Measurements from ENCODE around the gene CLEC20A. TPM values are rescaled to one million over a fixed set of nuclear protein-coding genes. Genes with fewer than 3 reads are reported as not detected.

Gene CLEC20A
- total RNA-seq, 1 experiment from 2014 or later: not detected

DNA sequence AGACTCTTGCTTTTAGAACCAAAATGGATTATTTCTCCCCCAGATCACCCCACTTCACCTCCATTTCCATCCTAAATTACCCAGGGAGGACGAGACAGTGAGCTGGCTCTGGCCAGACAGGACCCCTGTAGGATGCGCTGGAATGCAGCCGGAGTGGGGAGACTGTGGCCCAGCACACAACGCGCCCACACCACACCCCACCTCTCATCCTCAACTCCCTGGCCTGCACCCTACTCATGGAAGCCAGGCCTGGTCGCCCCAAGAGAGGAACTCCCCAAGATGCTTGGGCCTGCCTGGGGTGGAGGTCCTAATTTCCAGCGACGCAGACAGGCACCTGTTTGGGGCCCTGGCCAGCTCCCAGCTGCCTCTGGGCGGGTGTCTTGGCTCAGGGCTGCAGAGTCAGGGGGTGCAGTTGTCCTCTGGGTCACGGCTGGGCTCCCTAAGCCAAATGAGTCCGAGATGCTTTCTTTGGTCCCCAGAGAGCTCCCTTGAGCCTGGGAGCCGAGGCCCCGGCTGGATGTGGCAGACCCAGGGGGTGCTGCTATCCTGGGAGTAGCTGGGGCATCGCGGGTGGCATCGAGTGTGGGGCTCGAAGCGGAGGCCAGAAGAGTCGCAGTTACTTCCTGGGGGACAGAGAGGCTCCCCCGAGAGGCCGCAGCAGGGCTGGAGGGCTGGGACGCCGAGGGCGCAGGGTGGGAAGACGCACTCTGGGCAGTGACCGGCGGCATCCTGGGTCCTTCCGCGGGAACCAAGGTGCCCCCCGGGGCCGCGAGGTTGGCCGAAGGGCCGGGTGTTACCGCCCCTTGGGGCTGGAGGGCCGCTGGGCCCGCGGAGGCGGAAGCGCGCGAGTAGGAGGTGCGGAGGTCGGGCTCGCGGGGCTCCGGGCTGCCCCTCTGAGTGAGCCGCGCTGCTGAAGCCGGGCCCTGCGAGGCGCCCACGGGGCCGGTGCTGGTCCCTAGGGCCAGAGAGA, 10.4 kb downstream of the CLEC20A start:
- H3K4me1 ChIP-seq (ENCODE audit: low read length): peaks cover 9% of the 10 kb centered on the region
- no peaks in the 10 kb centered on the region for H3K36me3 ChIP-seq (ENCODE audit: insufficient read depth, low read length)
- H3K4me3 ChIP-seq (ENCODE audit: low read length): peak overlapping the region; percentile 33; the same call in 1 of the 2 replicates
- H3K79me2 ChIP-seq (ENCODE audit: low read length): no peaks in the 10 kb centered on the region
- no peaks in the 10 kb centered on the region for H3K9me3 ChIP-seq (ENCODE audit: low read length)
- no peaks in the 10 kb centered on the region for H3K9me2 ChIP-seq (replicated peaks; ENCODE audit: insufficient read depth, low read length)
- DNase-seq: no peak
- H3K27ac ChIP-seq (ENCODE audit: low read length): no peak overlapping the region
- no peaks in the 10 kb centered on the region for H3K27me3 ChIP-seq (ENCODE audit: low read length)
- H4K20me1 ChIP-seq (ENCODE audit: insufficient read depth, low read depth, low read length): no peaks in the 10 kb centered on the region
- peak overlapping the region; percentile 42 for H3K4me2 ChIP-seq (ENCODE audit: low read depth, low read length, poor library complexity, severe bottlenecking)
- peak overlapping the region; percentile 51 for H3K9ac ChIP-seq (ENCODE audit: low read length)
- peak overlapping the region; percentile 44; the same call in 1 of the 2 replicates for H2AFZ ChIP-seq (ENCODE audit: low read length)

DNA sequence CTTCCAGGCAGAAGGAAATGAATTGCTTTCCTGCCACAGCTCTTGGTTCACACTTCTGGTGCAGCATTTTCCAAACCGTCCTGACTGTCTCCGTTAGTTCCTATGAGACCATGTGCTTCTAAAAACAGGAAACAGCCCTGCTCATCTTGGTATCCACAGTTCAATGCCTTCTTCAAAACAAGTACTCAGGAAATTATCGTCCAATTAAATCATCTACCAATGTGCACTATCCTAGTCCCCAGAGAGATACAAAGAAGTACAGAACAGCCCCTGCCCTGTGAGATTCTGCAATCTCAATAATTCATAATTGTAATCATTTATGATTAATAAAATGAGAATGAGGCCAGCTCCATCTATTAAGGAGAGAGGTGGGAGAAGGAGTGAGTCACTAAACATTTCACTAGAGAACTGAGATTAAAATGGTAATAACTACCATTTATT, 11.2 kb downstream of the CLEC20A start:
- Histone ChIP-seq H3K4me3 (ENCODE audit: low read length) (no peak overlapping the region), H2AFZ (ENCODE audit: low read length) (no peak overlapping the region), H3K27ac (ENCODE audit: low read length) (no peak overlapping the region), H4K20me1 (ENCODE audit: insufficient read depth, low read depth, low read length) (no peaks in the 10 kb centered on the region), H3K9me3 (ENCODE audit: low read length) (no peaks in the 10 kb centered on the region), H3K9ac (ENCODE audit: low read length) (no peak overlapping the region), H3K4me1 (ENCODE audit: low read length) (peaks cover 9% of the 10 kb centered on the region), H3K79me2 (ENCODE audit: low read length) (no peaks in the 10 kb centered on the region), H3K27me3 (ENCODE audit: low read length) (no peaks in the 10 kb centered on the region), H3K36me3 (ENCODE audit: insufficient read depth, low read length) (no peaks in the 10 kb centered on the region), H3K4me2 (ENCODE audit: low read depth, low read length, poor library complexity, severe bottlenecking) (no peak overlapping the region), H3K9me2 (replicated peaks; ENCODE audit: insufficient read depth, low read length) (no peaks in the 10 kb centered on the region)
- DNase-seq: no peak

DNA sequence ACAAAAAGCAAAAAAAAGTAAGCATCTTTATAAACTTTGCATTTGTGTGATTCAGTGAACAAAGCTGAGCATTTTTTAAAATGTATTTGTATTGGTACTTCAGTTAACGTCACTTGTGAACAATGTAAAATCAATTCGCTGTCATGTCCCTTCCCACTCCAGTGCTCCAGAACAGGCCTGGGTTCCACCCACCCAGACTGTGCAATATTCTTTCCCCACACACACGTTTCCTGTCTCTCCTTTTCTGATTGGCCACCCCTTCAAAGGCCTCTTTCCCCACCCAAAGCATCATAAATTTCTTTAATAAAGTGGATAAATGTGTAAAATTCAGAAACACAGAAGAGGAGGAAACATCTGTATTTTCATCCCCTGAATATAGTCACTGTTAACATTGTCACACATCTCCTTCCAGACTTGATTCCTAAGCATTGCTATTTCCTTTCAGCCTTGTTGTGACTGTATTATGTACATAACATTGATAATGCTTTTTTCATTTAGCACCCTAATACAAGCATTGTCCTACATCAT, 12.0 kb downstream of the CLEC20A start:
- no peak overlapping the region for H3K9ac ChIP-seq (ENCODE audit: low read length)
- H3K4me3 ChIP-seq (ENCODE audit: low read length): no peak overlapping the region
- H3K79me2 ChIP-seq (ENCODE audit: low read length): no peaks in the 10 kb centered on the region
- H4K20me1 ChIP-seq (ENCODE audit: insufficient read depth, low read depth, low read length): no peaks in the 10 kb centered on the region
- H3K9me2 ChIP-seq (replicated peaks; ENCODE audit: insufficient read depth, low read length): no peaks in the 10 kb centered on the region
- H3K36me3 ChIP-seq (ENCODE audit: insufficient read depth, low read length): no peaks in the 10 kb centered on the region
- H2AFZ ChIP-seq (ENCODE audit: low read length): no peak overlapping the region
- no peaks in the 10 kb centered on the region for H3K27me3 ChIP-seq (ENCODE audit: low read length)
- H3K9me3 ChIP-seq (ENCODE audit: low read length): no peaks in the 10 kb centered on the region
- H3K4me1 ChIP-seq (ENCODE audit: low read length): peaks cover 9% of the 10 kb centered on the region
- no peak for DNase-seq
- H3K27ac ChIP-seq (ENCODE audit: low read length): no peak overlapping the region
- no peak overlapping the region for H3K4me2 ChIP-seq (ENCODE audit: low read depth, low read length, poor library complexity, severe bottlenecking)

DNA sequence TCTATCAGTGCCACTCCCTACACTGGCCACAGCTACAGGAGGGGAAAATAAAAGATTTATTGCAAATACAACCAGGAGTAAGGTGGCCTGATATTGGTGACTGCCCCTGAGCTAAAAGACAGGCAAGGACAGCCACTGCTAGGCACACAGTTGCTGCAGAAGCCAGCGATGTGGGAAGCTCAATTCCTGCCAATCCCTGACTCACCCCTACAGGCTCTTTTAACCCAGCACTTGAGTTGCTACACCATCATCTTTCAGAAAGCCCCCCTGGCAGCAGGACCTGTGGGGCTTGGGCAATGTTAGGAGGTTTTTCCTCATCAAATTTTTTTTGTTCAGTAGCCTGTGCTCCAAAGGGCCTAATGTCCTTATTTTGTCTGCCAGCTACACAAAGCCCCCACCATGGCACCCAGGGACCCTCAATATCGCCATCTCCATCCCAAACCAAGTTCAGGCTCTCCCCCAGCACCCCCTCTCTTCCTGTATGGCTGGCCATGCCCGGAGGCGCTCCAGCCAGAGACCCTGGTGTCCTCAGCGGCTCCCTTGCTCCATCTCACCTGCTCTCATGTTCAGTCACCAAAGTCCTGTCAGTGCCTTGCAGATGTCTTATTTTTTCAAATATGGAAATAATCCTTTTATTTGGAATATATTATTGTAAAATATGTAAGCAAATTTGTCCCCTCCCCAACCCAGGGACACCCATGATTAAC, 13.4 kb downstream of the CLEC20A start:
- Histone ChIP-seq H2AFZ (ENCODE audit: low read length) (no peak overlapping the region), H3K4me3 (ENCODE audit: low read length) (no peak overlapping the region), H4K20me1 (ENCODE audit: insufficient read depth, low read depth, low read length) (no peaks in the 10 kb centered on the region), H3K27me3 (ENCODE audit: low read length) (no peaks in the 10 kb centered on the region), H3K4me2 (ENCODE audit: low read depth, low read length, poor library complexity, severe bottlenecking) (no peak overlapping the region), H3K79me2 (ENCODE audit: low read length) (no peaks in the 10 kb centered on the region), H3K9me3 (ENCODE audit: low read length) (no peaks in the 10 kb centered on the region), H3K9me2 (replicated peaks; ENCODE audit: insufficient read depth, low read length) (no peaks in the 10 kb centered on the region), H3K36me3 (ENCODE audit: insufficient read depth, low read length) (no peaks in the 10 kb centered on the region), H3K4me1 (ENCODE audit: low read length) (peaks cover 9% of the 10 kb centered on the region), H3K9ac (ENCODE audit: low read length) (no peak overlapping the region), H3K27ac (ENCODE audit: low read length) (no peak overlapping the region)
- no peak for DNase-seq

DNA sequence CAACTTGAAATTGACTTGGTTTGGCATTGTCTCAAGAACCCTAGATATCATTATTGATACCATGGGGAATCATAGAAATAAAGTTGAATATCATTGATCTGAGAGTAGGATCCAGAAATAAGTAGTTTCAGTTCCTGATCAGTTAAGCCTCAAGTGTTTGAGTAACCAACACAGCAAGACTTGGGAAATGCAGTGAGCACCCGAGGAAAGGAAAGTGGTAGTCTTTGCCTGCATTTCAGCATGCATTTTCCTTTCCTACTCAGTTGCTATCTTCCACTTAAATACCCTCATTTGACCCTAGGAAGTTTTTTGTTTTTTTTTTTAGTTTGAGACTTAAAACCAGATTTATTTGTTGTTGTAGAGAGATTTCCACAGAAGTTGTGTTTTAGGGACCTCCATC, 18.9 kb downstream of the CLEC20A start:
- no peaks in the 10 kb centered on the region for H3K9me2 ChIP-seq (replicated peaks; ENCODE audit: insufficient read depth, low read length)
- H3K9me3 ChIP-seq (ENCODE audit: low read length): no peaks in the 10 kb centered on the region
- H3K36me3 ChIP-seq (ENCODE audit: insufficient read depth, low read length): no peaks in the 10 kb centered on the region
- no peak overlapping the region for H3K4me3 ChIP-seq (ENCODE audit: low read length)
- peaks cover under 1% of the 10 kb centered on the region; the same call in 1 of the 2 replicates for H3K4me1 ChIP-seq (ENCODE audit: low read length)
- no peaks in the 10 kb centered on the region for H3K79me2 ChIP-seq (ENCODE audit: low read length)
- H3K9ac ChIP-seq (ENCODE audit: low read length): no peak overlapping the region
- H3K4me2 ChIP-seq (ENCODE audit: low read depth, low read length, poor library complexity, severe bottlenecking): no peak overlapping the region
- H3K27me3 ChIP-seq (ENCODE audit: low read length): no peaks in the 10 kb centered on the region
- no peak overlapping the region for H3K27ac ChIP-seq (ENCODE audit: low read length)
- no peak for DNase-seq
- H4K20me1 ChIP-seq (ENCODE audit: insufficient read depth, low read depth, low read length): no peaks in the 10 kb centered on the region
- no peak overlapping the region for H2AFZ ChIP-seq (ENCODE audit: low read length)

DNA sequence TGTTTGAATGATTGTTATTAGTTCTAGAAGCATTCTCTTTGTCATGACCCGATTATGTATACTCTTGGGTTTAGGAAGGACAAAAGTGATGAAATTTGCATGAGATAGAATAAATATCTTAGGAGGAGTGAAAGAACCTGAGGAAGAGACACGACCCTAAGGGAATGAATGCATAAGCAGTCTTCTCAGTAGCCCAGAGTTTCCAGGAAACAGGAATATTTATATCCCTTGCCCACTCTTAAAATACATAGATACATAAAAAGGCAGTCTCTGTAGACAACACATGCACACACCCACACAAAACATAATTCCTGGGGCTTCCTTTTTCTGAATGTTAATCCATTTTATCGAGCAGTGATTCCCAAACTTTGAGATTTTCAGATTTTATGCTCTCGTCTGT, 19.4 kb downstream of the CLEC20A start:
- H2AFZ ChIP-seq (ENCODE audit: low read length): no peak overlapping the region
- no peaks in the 10 kb centered on the region for H3K36me3 ChIP-seq (ENCODE audit: insufficient read depth, low read length)
- no peaks in the 10 kb centered on the region for H4K20me1 ChIP-seq (ENCODE audit: insufficient read depth, low read depth, low read length)
- H3K4me1 ChIP-seq (ENCODE audit: low read length): peaks cover 5% of the 10 kb centered on the region
- H3K9me3 ChIP-seq (ENCODE audit: low read length): no peaks in the 10 kb centered on the region
- H3K4me3 ChIP-seq (ENCODE audit: low read length): no peak overlapping the region
- H3K4me2 ChIP-seq (ENCODE audit: low read depth, low read length, poor library complexity, severe bottlenecking): no peak overlapping the region
- H3K27ac ChIP-seq (ENCODE audit: low read length): no peak overlapping the region
- no peak for DNase-seq
- H3K27me3 ChIP-seq (ENCODE audit: low read length): no peaks in the 10 kb centered on the region
- H3K9ac ChIP-seq (ENCODE audit: low read length): no peak overlapping the region
- no peaks in the 10 kb centered on the region for H3K9me2 ChIP-seq (replicated peaks; ENCODE audit: insufficient read depth, low read length)
- no peaks in the 10 kb centered on the region for H3K79me2 ChIP-seq (ENCODE audit: low read length)

DNA sequence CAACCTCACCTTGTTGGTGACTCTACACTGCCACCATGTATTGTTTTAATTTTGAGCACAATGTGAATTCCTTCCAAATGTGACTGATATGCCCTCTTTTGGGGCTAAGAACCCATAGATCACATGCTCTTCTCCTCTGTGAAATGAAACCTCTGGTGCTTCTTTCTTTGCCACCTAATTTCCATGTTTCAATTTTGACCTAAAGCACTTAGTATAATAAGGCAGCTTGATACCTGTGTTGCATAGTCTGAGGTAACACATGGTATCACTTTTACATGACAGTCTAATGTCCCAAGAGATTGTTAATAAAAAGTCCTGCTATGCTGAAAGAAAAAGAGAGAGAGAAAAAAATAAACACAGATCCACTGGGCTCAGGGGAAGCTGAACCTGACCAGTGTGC, 24.2 kb downstream of the CLEC20A start:
- Histone ChIP-seq H3K9ac (ENCODE audit: low read length) (peak overlapping the region; percentile 21; the same call in 1 of the 2 replicates), H2AFZ (ENCODE audit: low read length) (no peak overlapping the region; the same call in 1 of the 2 replicates), H3K4me3 (ENCODE audit: low read length) (peak overlapping the region; percentile 22; the same call in 1 of the 2 replicates), H3K27me3 (ENCODE audit: low read length) (no peaks in the 10 kb centered on the region), H4K20me1 (ENCODE audit: insufficient read depth, low read depth, low read length) (no peaks in the 10 kb centered on the region), H3K9me3 (ENCODE audit: low read length) (no peaks in the 10 kb centered on the region), H3K4me2 (ENCODE audit: low read depth, low read length, poor library complexity, severe bottlenecking) (peak overlapping the region; percentile 16), H3K27ac (ENCODE audit: low read length) (no peak overlapping the region), H3K79me2 (ENCODE audit: low read length) (no peaks in the 10 kb centered on the region), H3K36me3 (ENCODE audit: insufficient read depth, low read length) (no peaks in the 10 kb centered on the region), H3K9me2 (replicated peaks; ENCODE audit: insufficient read depth, low read length) (no peaks in the 10 kb centered on the region), H3K4me1 (ENCODE audit: low read length) (peaks cover 9% of the 10 kb centered on the region)
- DNase-seq: no peak

DNA sequence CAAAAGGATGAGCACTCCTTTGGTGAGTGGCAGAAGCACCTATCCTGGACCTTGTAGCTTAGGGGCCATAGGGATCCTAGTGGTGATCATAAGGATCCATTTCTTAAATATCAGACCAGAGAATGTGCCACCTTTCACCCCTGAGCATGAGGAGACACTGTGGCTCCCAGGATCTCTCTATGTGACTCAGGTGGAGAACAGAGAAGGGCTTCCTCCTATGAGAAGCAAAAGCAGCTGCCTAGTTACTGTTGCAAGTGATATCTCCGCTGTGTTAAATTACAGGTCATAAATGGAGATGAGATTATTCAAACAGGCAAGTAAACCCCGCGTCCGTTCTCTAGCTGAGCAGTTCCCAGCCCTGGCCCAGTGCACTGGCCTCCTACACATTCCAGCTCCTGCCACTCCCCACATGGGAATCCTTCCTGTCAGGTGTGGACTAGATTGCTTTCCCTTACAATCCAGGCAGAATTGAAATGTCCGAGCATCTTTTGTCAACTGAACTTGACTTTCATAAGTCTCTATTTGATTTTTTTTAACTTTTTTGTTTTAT, 26.3 kb downstream of the CLEC20A start:
- H3K27me3 ChIP-seq (ENCODE audit: low read length): no peaks in the 10 kb centered on the region
- H3K4me3 ChIP-seq (ENCODE audit: low read length): no peak overlapping the region
- no peaks in the 10 kb centered on the region for H3K9me2 ChIP-seq (replicated peaks; ENCODE audit: insufficient read depth, low read length)
- no peak overlapping the region for H2AFZ ChIP-seq (ENCODE audit: low read length)
- H3K9me3 ChIP-seq (ENCODE audit: low read length): no peaks in the 10 kb centered on the region
- H3K79me2 ChIP-seq (ENCODE audit: low read length): no peaks in the 10 kb centered on the region
- H4K20me1 ChIP-seq (ENCODE audit: insufficient read depth, low read depth, low read length): no peaks in the 10 kb centered on the region
- H3K36me3 ChIP-seq (ENCODE audit: insufficient read depth, low read length): no peaks in the 10 kb centered on the region
- no peak overlapping the region for H3K4me2 ChIP-seq (ENCODE audit: low read depth, low read length, poor library complexity, severe bottlenecking)
- no peak overlapping the region for H3K27ac ChIP-seq (ENCODE audit: low read length)
- H3K4me1 ChIP-seq (ENCODE audit: low read length): peaks cover 9% of the 10 kb centered on the region
- H3K9ac ChIP-seq (ENCODE audit: low read length): no peak overlapping the region
- DNase-seq: no peak
